Mesothelial cell of epicardium (in vitro differentiated cells): ENCODE measurements around the gene ENKD1. TPM values are rescaled to one million over a fixed set of nuclear protein-coding genes. Genes with fewer than 3 reads are reported as not detected.

Source experiments
- DNase-seq, 2 experiments: peaks; one replicate each; pipeline ENCODE4 v3.0.0; 2021; ENCODE audit warnings: low spot score in 2 of 2; ENCODE audit not compliant: unreplicated experiment in 2 of 2
- H3K27ac Mint-ChIP-seq: 2 replicates; pipeline ENCODE4 v1.8.0; 2021; ENCODE audit warnings: mixed read lengths
- H3K27me3 Mint-ChIP-seq: 2 replicates; pipeline ENCODE4 v1.8.0; 2021; ENCODE audit warnings: low read depth, mixed read lengths
- H3K36me3 Mint-ChIP-seq: 2 replicates; pipeline ENCODE4 v1.8.0; 2021; ENCODE audit warnings: mixed read lengths
- H3K4me1 Mint-ChIP-seq: 2 replicates; pipeline ENCODE4 v1.8.0; 2021; ENCODE audit warnings: mixed read lengths
- H3K4me3 Mint-ChIP-seq: 2 replicates; pipeline ENCODE4 v1.8.0; 2021; ENCODE audit warnings: mild to moderate bottlenecking, moderate library complexity, mixed read lengths
- H3K9me3 Mint-ChIP-seq: 2 replicates; pipeline ENCODE4 v1.8.0; 2021; ENCODE audit warnings: mixed read lengths
- CTCF ChIP-seq: fragments of 200-600 bp; sonication (generic); IDR thresholded peaks from one replicate; pipeline ENCODE4 v1.5.0; 2021; ENCODE audit warnings: antibody characterized with exemption; ENCODE audit not compliant: unreplicated experiment
- total RNA-seq: library from RNA; stranded (reverse); gene quantifications from 3 replicates; pipeline ENCODE4 v1.2.1, GENCODE V29; 2021

The ENKD1 gene
- total RNA-seq, 1 donor from 2014 or later, result 13.0 TPM

GRCh38 chr16:67667817-67668494 is 1.4 kb upstream of the ENKD1 start:
- peak in 1 of 2 experiments; percentile 80 for DNase-seq
- TF ChIP-seq CTCF, result peak; percentile 49
- H3K4me3 Mint-ChIP-seq, result peak overlapping the region; percentile 73
- H3K27ac Mint-ChIP-seq, result peak overlapping the region; percentile 43
- no peaks in the 10 kb centered on the region for H3K9me3 Mint-ChIP-seq
- H3K4me1 Mint-ChIP-seq, result peaks cover 4% of the 10 kb centered on the region
- H3K36me3 Mint-ChIP-seq, result peaks cover 2% of the 10 kb centered on the region
- no peaks in the 10 kb centered on the region for H3K27me3 Mint-ChIP-seq

GRCh38 chr16:67667453-67667816 is 885 bp upstream of the ENKD1 start:
- Mint-ChIP-seq H3K9me3 (no peaks in the 10 kb centered on the region), H3K36me3 (peaks cover 2% of the 10 kb centered on the region), H3K4me3 (peak overlapping the region; percentile 73), H3K4me1 (peaks cover 4% of the 10 kb centered on the region), H3K27ac (no peak overlapping the region), H3K27me3 (no peaks in the 10 kb centered on the region)
- DNase-seq, result no peak
- no peak for TF ChIP-seq CTCF

GRCh38 chr16:67666032-67666551 is 458 bp downstream of the ENKD1 start:
- Mint-ChIP-seq H3K36me3 (peaks cover 2% of the 10 kb centered on the region), H3K4me3 (peak overlapping the region; percentile 70), H3K27me3 (no peaks in the 10 kb centered on the region), H3K9me3 (no peaks in the 10 kb centered on the region), H3K4me1 (peaks cover 8% of the 10 kb centered on the region), H3K27ac (no peak overlapping the region)
- no peak for DNase-seq
- TF ChIP-seq CTCF, result no peak

- TF ChIP-seq CTCF, result no peak
- Mint-ChIP-seq H3K4me1 (peaks cover 9% of the 10 kb centered on the region), H3K27me3 (no peaks in the 10 kb centered on the region), H3K36me3 (peaks cover 2% of the 10 kb centered on the region), H3K27ac (no peak overlapping the region), H3K4me3 (peak overlapping the region; percentile 70), H3K9me3 (no peaks in the 10 kb centered on the region)
- no peak for DNase-seq
Observed at GRCh38 chr16:67665598-67665997, 952 bp downstream of the ENKD1 start.

GRCh38 chr16:67664871-67665270 is 1.7 kb downstream of the ENKD1 start:
- TF ChIP-seq CTCF, result no peak
- no peaks in the 10 kb centered on the region for H3K9me3 Mint-ChIP-seq
- DNase-seq, result no peak
- H3K27me3 Mint-ChIP-seq, result no peaks in the 10 kb centered on the region
- peak overlapping the region; percentile 24 for H3K4me3 Mint-ChIP-seq
- H3K36me3 Mint-ChIP-seq, result peaks cover 2% of the 10 kb centered on the region
- peaks cover 9% of the 10 kb centered on the region for H3K4me1 Mint-ChIP-seq
- H3K27ac Mint-ChIP-seq, result no peak overlapping the region
